Anterior cingulate cortex (tissue), 58 donors: Measurements from ENCODE around the gene FNDC3B.
A peak's percentile ranks its signal among the peaks of the same experiment; 100 is the strongest.
"Not testable (repeated sequence)": the region's sequence is repeated elsewhere in the genome, so short reads cannot be mapped to it uniquely, and the experiment has no call there.

Experiments
- DNase-seq, 58 donors: peaks; one replicate each; lab custom pipeline; 2025; lab: John Stamatoyannopoulos, UW

Gene FNDC3B

DNA sequence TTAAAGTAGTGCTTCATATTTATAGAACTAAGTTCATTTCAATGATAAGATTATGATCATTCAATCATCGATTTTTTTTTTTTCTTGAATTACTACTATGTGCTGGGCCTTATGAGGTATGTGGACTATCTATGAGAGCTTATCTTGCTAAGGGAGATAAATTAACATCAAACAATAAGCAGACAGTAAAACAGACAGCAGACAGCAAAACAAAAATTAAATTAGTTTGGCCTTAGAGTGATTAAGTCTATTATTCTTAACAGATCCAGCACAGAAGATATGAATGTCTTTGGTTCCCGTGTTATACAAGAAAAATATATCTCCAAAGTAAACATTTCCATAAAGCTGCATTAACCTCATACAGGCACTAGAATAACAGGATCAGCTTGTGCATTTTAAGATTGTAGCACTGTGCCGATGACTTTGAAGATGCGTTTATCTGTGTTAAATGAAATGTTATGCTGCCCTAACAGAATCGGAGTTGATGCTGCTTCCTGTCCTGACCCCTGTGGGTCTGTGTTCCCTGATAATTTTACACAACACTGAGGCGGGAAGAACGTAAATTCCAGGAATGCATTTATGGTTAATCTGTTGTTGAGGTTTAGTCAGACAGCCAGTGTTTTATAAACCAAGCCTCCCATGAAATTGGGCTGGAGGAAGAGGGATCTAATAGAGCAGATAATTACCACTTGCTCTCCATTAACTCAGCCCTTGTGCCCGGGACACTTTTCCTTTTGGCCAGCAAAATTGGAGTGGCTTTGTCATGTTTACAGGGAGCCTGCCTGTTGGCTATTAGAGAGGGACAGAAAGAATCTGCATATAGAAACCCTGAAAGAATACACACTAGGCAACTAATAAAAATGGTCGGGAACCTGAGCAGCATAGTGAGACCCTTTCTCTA, 328.1 kb downstream of the FNDC3B start:
- DNase-seq: no peak

DNA sequence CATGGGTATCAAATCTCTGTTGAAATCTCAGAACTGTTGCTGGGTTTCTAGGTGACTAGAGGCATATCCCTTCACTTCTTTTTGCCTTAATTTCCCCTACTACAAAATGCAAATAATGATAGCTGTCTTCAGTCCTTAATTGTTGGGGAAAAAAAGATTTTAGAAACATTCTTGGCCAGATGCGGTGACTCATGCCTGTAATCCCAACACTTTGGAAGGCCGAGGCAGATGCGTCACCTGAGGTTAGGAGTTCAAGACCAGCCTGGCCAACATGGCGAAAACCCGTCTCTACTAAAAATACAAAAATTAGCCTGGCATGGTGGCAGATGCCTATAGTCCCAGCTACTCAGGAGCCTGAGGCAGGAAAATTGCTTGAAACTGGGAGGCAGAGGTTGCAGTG, 329.2 kb downstream of the FNDC3B start:
- not testable (repeated sequence) for DNase-seq

GRCh38 chr3:172369590-172370259, 330.3 kb downstream of the FNDC3B start:
- DNase-seq: no peak

DNA sequence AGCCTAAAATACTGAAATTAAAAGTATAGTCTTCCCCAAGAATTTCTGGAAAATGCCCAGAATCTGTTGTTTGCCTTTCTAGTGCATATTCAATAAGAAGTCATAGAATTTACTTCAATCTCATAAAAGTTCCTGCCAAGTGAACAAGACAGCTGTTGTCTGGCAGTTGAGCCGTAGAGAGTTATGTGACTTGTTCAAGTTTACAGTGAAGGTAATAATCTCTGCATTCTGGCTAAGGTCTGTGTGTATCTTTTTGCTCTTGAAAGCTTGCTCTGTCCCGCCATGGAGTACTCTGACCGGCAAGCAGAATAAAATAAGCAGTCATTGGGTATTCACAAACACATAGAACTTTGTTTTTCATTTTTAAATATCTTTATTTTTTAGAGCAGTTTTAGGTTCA, 331.0 kb downstream of the FNDC3B start:
- DNase-seq: no peak

- DNase-seq: no peak
These were observed 332.2 kb downstream of the FNDC3B start for GRCh38 chr3:172371544-172371943.

GRCh38 chr3:172372895-172373294, 333.5 kb downstream of the FNDC3B start:
- DNase-seq: no peak

GRCh38 chr3:172373912-172374311, 334.5 kb downstream of the FNDC3B start:
- DNase-seq: no peak

GRCh38 chr3:172375206-172375850, 335.9 kb downstream of the FNDC3B start:
- no peak for DNase-seq

GRCh38 chr3:172376402-172376801, 337.0 kb downstream of the FNDC3B start:
- no peak for DNase-seq

DNA sequence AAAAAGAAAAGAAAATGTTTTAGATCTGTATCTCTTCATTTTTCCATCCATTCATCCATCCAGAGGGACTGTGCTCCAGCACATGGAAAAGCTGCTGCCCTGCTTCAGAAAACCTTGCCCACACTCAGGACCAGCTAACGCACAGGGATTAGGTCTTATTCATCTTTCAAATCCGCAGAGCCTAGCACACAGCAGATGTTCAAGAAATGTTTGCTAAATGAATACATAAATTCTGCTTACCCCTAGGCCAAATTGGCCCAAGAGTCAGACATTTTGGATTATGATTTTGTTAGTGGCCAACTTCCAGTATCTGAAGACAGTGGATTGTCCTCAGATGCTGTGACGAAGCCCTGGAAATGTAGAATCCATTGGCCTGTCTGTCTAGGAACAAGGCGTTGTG, 337.5 kb downstream of the FNDC3B start:
- DNase-seq: no peak

- DNase-seq: no peak
These were observed 339.1 kb downstream of the FNDC3B start for GRCh38 chr3:172378439-172378838.

GRCh38 chr3:172379372-172379771, 340.0 kb downstream of the FNDC3B start:
- DNase-seq: no peak

GRCh38 chr3:172380632-172381031, 341.3 kb downstream of the FNDC3B start:
- DNase-seq: no peak

DNA sequence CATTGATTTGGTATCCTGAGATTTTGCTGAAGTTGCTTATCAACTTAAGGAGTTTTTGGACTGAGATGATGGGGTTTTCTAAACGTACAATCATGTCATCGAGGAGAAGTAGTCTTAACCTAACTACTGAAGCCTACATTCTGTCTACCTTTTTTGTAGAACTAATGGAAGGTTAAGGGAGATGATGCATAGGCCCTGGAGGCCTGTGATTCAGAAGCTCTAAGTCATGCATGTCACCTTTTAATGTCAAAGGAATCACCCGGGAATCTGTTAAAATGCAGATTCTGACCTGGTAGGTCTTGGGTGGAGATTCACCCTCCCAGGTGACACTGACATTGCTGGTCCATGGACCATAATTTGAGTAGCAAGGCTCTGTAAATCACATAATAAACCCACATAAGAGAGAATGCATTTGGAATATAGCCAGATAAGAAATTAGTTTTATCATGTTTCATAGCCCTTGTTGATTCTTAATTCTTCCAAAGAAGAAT, 344.0 kb downstream of the FNDC3B start:
- DNase-seq: no peak

DNA sequence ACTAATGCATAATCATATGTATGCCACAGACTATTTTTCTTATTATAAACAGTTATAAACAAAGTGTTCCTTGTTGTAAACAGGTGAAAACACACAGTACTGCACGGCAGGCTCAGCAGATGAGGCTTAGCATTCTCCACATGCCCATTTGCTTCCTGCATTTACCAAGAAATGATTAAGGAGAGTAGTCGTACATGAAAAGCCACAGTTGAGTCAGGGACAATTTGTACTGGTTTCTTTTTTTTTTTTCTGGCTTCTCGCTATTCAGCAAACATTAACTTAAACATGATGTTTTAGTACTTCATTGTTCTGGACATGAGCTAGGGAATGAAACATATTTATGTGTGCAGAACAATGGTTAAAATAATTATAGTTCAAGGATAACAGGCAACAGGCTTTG, 345.5 kb downstream of the FNDC3B start:
- no peak for DNase-seq

DNA sequence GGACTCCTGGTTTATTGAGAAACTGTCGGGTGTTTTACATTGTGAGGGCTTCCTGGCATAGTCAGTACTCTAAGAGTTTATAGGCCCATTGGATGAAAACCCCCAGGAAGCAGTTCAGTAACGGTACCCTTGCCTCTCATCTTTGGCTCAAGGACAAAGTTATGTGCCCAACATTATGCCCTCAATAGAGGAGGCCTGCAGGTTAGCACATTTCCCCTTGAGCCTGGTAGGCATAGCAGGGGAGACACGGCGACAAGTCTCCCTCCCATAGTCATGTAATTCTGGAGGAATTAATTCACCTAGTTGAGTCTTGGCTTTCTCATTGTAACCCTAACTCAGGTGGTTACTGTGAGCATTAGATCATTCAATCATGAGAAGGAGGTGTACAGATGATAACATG, 348.4 kb downstream of the FNDC3B start:
- no peak for DNase-seq

GRCh38 chr3:172388412-172389078, 349.2 kb downstream of the FNDC3B start:
- DNase-seq: peak in 19 of 58 donors; percentile 0 to 47 (median 13)

GRCh38 chr3:172390792-172391191, 351.4 kb downstream of the FNDC3B start:
- DNase-seq: no peak

- no peak for DNase-seq
These were observed 352.4 kb downstream of the FNDC3B start for GRCh38 chr3:172391592-172392302.

- DNase-seq: no peak
These were observed 355.3 kb downstream of the FNDC3B start for GRCh38 chr3:172394692-172395091.
